ENCODE results near the gene CD207.

The CD207 gene

DNA sequence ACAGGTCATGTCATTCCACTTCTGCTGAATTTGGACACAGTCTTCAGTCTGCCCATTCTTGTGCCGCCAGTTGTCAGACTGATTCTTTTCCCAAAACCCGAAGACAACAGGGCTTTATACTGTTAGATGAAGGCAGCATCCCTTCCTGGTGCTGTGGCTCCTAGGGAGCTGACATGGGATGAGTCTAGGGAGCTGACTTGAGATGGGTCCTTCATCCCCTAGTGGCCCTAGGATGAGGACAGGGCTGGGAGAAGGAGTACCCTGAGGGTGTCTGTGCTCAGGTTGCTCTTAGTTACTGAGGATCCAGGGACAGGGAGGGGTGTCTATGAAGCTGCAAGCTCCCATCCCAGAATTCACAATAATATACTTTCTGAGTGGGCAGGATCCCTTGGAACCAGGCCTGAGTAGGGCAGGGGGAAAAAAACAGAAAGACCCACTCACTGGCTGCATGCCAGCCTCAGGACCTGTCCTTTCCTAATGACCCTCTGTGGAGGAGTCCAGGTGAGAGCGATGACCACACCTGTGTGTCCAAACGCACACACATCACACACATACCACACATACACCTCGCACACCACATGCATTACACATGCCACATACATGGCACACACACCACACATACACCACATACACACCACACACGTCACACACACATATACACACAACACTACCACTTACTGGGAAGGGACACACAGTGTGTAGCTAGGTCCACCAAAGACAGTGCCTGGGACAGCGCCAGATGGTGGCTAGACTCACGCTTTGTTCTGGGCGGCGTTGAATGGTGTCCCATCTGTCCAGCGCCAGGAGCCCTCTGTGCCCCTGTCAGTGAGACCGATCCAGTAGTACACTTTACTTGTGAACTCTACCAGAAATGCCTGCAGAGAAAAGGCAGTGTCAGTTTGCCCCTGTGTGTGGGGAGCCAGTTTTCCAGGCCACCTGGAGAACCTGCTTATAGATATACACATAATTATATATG is 26.3 kb downstream of the CD207 start:
- TF ChIP-seq, protein P1, sequence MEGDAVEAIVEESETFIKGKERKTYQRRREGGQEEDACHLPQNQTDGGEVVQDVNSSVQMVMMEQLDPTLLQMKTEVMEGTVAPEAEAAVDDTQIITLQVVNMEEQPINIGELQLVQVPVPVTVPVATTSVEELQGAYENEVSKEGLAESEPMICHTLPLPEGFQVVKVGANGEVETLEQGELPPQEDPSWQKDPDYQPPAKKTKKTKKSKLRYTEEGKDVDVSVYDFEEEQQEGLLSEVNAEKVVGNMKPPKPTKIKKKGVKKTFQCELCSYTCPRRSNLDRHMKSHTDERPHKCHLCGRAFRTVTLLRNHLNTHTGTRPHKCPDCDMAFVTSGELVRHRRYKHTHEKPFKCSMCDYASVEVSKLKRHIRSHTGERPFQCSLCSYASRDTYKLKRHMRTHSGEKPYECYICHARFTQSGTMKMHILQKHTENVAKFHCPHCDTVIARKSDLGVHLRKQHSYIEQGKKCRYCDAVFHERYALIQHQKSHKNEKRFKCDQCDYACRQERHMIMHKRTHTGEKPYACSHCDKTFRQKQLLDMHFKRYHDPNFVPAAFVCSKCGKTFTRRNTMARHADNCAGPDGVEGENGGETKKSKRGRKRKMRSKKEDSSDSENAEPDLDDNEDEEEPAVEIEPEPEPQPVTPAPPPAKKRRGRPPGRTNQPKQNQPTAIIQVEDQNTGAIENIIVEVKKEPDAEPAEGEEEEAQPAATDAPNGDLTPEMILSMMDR (IDR thresholded peaks at IDR 0.05; ENCODE audit: low read depth, low read length, missing control alignments): no peak
- H3K4me3 ChIP-seq (replicated peaks; ENCODE audit: low read depth, low read length): no peak overlapping the region
- no peak for DNase-seq (ENCODE audit: extremely low read depth, low read depth)

GRCh38 chr2:70807828-70808118 is 27.8 kb downstream of the CD207 start:
- TF ChIP-seq, protein P1 (IDR thresholded peaks at IDR 0.05; ENCODE audit: low read depth, low read length, missing control alignments): no peak
- H3K4me3 ChIP-seq (replicated peaks; ENCODE audit: low read depth, low read length): no peak overlapping the region
- DNase-seq (ENCODE audit: extremely low read depth, low read depth): no peak

- H3K4me3 ChIP-seq (replicated peaks; ENCODE audit: low read depth, low read length): no peak overlapping the region
- no peak for DNase-seq (ENCODE audit: extremely low read depth, low read depth)
Measured at GRCh38 chr2:70807102-70807827, 28.4 kb downstream of the CD207 start.

DNA sequence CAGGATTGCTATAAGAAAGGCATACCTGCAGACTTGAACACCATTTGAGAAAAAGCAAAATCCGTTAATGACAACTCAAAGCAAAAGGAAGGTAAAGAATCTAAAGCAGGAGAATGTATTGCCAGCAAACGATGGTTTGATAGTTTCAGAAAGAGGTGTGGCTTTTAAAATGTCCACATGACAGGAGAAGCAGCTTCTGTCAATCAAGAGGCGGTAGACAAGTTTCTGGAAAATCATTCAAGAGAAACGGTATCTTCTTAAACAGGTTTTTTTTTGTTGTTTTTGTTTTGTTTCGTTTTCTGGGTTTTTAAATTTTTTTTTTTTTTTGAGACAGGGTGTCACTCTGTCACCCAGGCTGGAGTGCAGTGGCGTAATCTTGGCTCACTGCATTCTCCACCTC is 29.0 kb downstream of the CD207 start:
- no peak for DNase-seq (ENCODE audit: extremely low read depth, low read depth)
- TF ChIP-seq, protein P1 (IDR thresholded peaks at IDR 0.05; ENCODE audit: low read depth, low read length, missing control alignments): no peak
- no peak overlapping the region for H3K4me3 ChIP-seq (replicated peaks; ENCODE audit: low read depth, low read length)

More at GRCh38 chr2:70807102-70807827, 28.4 kb downstream of the CD207 start:
- TF ChIP-seq, protein P1 (IDR thresholded peaks at IDR 0.05; ENCODE audit: low read depth, low read length, missing control alignments): no peak

DNA sequence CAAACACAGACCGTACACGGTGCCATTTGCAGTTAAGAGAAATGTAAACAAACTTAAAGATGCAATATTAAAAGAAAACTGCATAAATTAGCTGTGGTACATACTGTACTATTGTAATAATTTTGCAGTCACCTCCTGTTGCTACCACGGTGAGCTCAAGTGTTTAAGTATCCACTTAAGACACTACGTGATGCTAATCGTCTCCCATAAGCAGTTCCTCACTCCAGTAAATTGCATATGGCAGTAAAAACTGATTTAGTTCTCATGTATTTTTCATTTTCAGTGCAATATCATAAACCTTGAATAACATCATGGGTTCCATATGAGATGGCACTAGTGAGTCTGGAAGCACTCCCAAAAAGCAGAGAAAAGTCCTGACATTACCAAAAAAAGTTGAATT is 29.6 kb downstream of the CD207 start:
- no peak for DNase-seq (ENCODE audit: extremely low read depth, low read depth)
- TF ChIP-seq, protein P1 (IDR thresholded peaks at IDR 0.05; ENCODE audit: low read depth, low read length, missing control alignments): no peak
- H3K4me3 ChIP-seq (replicated peaks; ENCODE audit: low read depth, low read length): no peak overlapping the region

GRCh38 chr2:70801607-70802263 is 33.9 kb downstream of the CD207 start:
- DNase-seq (ENCODE audit: extremely low read depth, low read depth): no peak
- no peak overlapping the region for H3K4me3 ChIP-seq (replicated peaks; ENCODE audit: low read depth, low read length)
- TF ChIP-seq, protein P1 (IDR thresholded peaks at IDR 0.05; ENCODE audit: low read depth, low read length, missing control alignments): no peak

Data from HFF-Myc (cell line).